ENCODE results near the gene CST1.
"Not testable (repeated sequence)": the region's sequence is repeated elsewhere in the genome, so short reads cannot be mapped to it uniquely, and the experiment has no call there.

CST1 gene

GRCh38 chr20:23750786-23751185 lies at the start of gene CST1:
Gene CST1, minus strand, starts transcription at chr20:23750935. Its CDS starts 69 bp downstream, at chr20:23750866.
- not testable (repeated sequence) for DNase-seq (ENCODE audit: low read depth, low spot score)

GRCh38 chr20:23799216-23799847 lies 48.6 kb upstream of the CST1 start:
- DNase-seq (ENCODE audit: low read depth, low spot score), result not testable (repeated sequence)

- DNase-seq (ENCODE audit: low read depth, low spot score), result no peak
Measured at GRCh38 chr20:23795526-23795925, 44.8 kb upstream of the CST1 start.

GRCh38 chr20:23794841-23795240 lies 44.1 kb upstream of the CST1 start:
- DNase-seq (ENCODE audit: low read depth, low spot score), result no peak

- DNase-seq (ENCODE audit: low read depth, low spot score), result no peak
Measured at GRCh38 chr20:23794065-23794464, 43.3 kb upstream of the CST1 start.

GRCh38 chr20:23783447-23783846 lies 32.7 kb upstream of the CST1 start:
- DNase-seq (ENCODE audit: low read depth, low spot score), result no peak

- no peak for DNase-seq (ENCODE audit: low read depth, low spot score)
Measured at GRCh38 chr20:23782366-23782983, 31.7 kb upstream of the CST1 start.

GRCh38 chr20:23778676-23779075 lies 27.9 kb upstream of the CST1 start:
- not testable (repeated sequence) for DNase-seq (ENCODE audit: low read depth, low spot score)

- not testable (repeated sequence) for DNase-seq (ENCODE audit: low read depth, low spot score)
Measured at GRCh38 chr20:23777380-23777779, 26.6 kb upstream of the CST1 start.

GRCh38 chr20:23776067-23776771 lies 25.5 kb upstream of the CST1 start:
- DNase-seq (ENCODE audit: low read depth, low spot score), result no peak

GRCh38 chr20:23774081-23774480 lies 23.3 kb upstream of the CST1 start:
- no peak for DNase-seq (ENCODE audit: low read depth, low spot score)

- no peak for DNase-seq (ENCODE audit: low read depth, low spot score)
Measured at GRCh38 chr20:23773579-23773978, 22.8 kb upstream of the CST1 start.

- no peak for DNase-seq (ENCODE audit: low read depth, low spot score)
Measured at GRCh38 chr20:23773127-23773526, 22.4 kb upstream of the CST1 start.

- DNase-seq (ENCODE audit: low read depth, low spot score), result no peak
Measured at GRCh38 chr20:23772074-23772473, 21.3 kb upstream of the CST1 start.

- DNase-seq (ENCODE audit: low read depth, low spot score), result no peak
Measured at GRCh38 chr20:23770384-23770783, 19.6 kb upstream of the CST1 start.

- not testable (repeated sequence) for DNase-seq (ENCODE audit: low read depth, low spot score)
Measured at GRCh38 chr20:23768520-23768919, 17.8 kb upstream of the CST1 start.

GRCh38 chr20:23766531-23766930 lies 15.8 kb upstream of the CST1 start:
- DNase-seq (ENCODE audit: low read depth, low spot score), result no peak

- no peak for DNase-seq (ENCODE audit: low read depth, low spot score)
Measured at GRCh38 chr20:23765578-23765977, 14.8 kb upstream of the CST1 start.

- DNase-seq (ENCODE audit: low read depth, low spot score), result not testable (repeated sequence)
Measured at GRCh38 chr20:23764630-23765029, 13.9 kb upstream of the CST1 start.

GRCh38 chr20:23763345-23763744 lies 12.6 kb upstream of the CST1 start:
- no peak for DNase-seq (ENCODE audit: low read depth, low spot score)

- DNase-seq (ENCODE audit: low read depth, low spot score), result no peak
Measured at GRCh38 chr20:23759306-23759940, 8.7 kb upstream of the CST1 start.

GRCh38 chr20:23756792-23757191 lies 6.1 kb upstream of the CST1 start:
- DNase-seq (ENCODE audit: low read depth, low spot score), result not testable (repeated sequence)

Data from brain pericyte (primary cell).